K562 treated with DMSO at 1 percent for 24 hours (cell line): ENCODE data around the gene LRP1-AS. TPM values are rescaled to one million over a fixed set of nuclear protein-coding genes. Genes with fewer than 3 reads are reported as not detected.

Source experiments
- total RNA-seq: library from RNA; unstranded; fragments of 300-600 nt; gene quantifications from 2 replicates; pipeline ENCODE4 v1.2.3, GENCODE V29; 2022; ENCODE audit warnings: low read depth; ENCODE audit not compliant: insufficient read depth

Gene LRP1-AS
- total RNA-seq, result not detected in 2 replicates

DNA sequence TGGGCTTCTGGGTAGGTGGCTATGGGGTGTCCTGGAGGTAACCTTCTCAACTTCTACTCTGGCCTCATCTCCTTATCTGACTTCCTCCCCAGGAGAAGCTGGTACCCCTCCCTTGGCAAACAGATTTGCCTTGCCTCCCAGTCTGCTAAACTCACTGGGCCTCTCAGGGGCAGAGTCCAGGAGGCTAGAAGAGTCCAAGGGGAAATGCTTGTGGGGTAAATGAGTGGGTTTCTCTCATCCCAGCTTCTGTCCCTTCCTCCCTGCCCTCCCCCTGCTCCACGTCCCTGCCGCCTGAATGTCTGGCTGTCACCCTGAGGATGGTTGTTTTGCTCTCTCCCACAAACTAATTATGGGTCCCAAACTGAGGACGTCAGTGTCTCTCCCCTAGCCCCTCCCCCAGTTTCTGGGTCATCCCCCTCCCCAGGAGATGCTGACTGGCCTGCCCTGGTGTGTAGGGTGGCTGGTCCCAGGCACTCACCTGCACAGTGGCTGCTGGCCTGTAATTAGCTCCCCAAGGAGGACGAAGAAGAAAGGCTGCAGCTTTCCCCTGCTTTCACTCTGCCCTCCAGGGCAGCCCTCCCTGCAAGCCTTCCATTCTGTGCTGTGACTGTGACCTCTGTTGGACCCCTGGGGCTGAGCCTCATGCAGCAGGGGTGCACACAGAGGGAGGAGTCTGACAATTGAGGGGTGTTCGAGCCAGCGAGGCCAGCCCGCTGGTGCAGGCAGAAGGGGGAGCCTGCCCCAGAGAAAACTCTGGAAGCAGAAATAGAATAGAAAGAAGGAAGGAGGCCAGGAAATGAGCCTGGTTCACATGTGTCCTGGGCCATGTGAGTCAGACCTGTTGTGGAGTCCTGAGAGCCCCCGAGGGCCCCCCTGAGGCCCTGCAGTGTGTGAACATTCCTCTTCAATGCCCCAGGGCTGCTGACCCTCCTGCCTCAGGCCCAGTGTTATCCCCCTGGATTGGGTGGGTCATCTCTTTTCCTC, at the start of gene LRP1-AS:
Gene LRP1-AS, minus strand, starts transcription at position 659 of the 984 bp plus-strand sequence.

DNA sequence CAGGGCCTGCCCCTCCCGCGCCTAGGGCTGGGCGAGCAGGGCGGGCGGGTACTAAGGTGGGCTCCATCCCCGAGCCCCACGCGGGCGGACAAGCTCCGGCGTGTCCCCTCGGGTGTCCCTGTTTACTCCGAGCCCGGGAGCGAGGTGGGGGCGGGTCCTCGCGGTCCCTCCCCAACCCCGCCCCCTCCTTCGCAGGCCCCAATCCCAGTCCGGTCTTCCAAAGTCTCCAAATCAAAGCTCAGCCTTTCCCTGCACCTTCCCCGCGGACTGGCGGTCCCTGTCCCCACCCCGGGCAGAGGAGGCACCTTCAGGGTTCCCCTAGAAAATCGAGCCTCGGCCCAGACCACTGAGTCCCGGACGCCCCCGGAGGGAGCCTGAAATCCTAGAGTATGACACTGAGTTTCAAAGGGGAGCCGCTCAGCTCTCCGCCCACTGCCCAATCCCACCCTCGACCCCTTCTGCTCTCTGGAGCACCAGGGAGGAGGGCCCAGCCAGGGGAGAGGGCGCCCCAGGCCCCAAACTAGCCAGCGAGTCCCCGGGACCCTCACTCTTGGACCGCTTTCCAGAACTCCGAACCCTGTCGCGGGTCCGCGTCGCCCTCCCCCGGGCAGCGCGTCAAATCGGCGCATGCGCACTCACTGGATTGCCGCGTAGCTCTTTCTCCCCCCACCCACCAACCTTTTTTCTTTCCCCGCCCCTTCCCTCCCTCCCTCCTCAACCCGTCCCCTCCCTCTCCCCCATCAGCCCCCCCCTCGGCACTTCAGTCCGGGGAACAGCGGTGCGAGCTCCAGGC, 19.5 kb downstream of the LRP1-AS start, which contains the start of gene LRP1:
Gene LRP1, plus strand, starts transcription at position 758 of the 793 bp plus-strand sequence. CDS start 482 bp downstream, outside the sequence.

DNA sequence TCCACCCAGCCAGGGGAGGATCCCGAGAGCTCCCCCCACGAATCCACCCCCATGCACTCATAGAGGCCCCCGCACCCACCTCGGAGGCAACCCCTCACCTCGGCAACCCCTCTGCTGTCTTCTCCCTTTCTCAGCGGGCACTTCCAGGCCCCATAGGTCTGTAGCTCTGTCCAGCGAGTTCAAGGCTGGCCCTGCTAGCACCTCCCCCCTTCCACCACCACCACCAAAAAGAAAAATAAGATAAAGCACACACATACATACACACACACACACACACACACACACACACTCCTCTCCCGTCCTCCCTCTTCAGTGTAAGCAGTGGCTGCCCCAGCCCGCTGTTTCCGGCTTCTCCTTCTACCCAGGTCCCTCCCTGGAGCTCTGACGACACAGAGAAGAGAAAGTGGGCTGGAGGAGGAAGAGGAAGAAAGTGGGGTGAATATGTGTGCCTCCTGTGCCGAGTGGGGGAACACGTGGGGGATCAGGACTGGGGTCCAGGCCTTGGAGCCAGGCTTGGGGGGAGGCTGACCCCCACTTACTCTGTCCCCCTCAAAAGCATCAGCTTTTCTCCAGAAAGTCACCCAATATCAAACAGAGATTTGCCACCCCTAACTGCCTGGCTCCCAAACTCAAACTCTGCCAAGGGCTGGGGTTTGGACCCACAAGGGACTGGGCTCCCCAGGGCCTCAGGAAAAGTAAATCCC, 36.2 kb downstream of the LRP1-AS start, which contains the start of gene STAT6:
Gene STAT6, minus strand, starts transcription at position 332 of the 704 bp plus-strand sequence. CDS start 3,084 bp downstream, outside the sequence.

Other genes starting within 250 kb of the LRP1-AS start
- gene SDR9C7, start 213.2 kb downstream of the LRP1-AS start, total RNA-seq, result not detected in 2 replicates
- 0.37 and 0.58 TPM in 2 replicates for gene RDH16, start 190.0 kb downstream of the LRP1-AS start, total RNA-seq
- gene ZBTB39, start 141.1 kb downstream of the LRP1-AS start, total RNA-seq, result 8.8 and 10.2 TPM in 2 replicates
- gene TAC3, start 131.1 kb downstream of the LRP1-AS start, total RNA-seq, result 2.0 and 2.1 TPM in 2 replicates
- gene MYO1A, start 97.5 kb downstream of the LRP1-AS start, total RNA-seq, result 0.10 TPM in 1 of 2 replicates, not detected in the other
- 20.5 and 22.8 TPM in 2 replicates for gene NEMP1, start 68.8 kb downstream of the LRP1-AS start, total RNA-seq
- 44.6 and 53.1 TPM in 2 replicates for gene NAB2, start 58.5 kb downstream of the LRP1-AS start, total RNA-seq
- 47.9 and 54.4 TPM in 2 replicates for gene STAT6, start 36.3 kb downstream of the LRP1-AS start, total RNA-seq
- 3.0 and 3.9 TPM in 2 replicates for gene LRP1, start 19.1 kb downstream of the LRP1-AS start, total RNA-seq
- gene NXPH4, start 69.2 kb upstream of the LRP1-AS start, total RNA-seq, result 11.3 and 12.4 TPM in 2 replicates
- 518 and 537 TPM in 2 replicates for gene SHMT2, start 82.1 kb upstream of the LRP1-AS start, total RNA-seq
- 5.2 and 7.9 TPM in 2 replicates for gene STAC3, start 103.6 kb upstream of the LRP1-AS start, total RNA-seq